GM21529 (cell line): ENCODE results near the gene GNA15.
"Not testable (repeated sequence)": the region's sequence is repeated elsewhere in the genome, so short reads cannot be mapped to it uniquely, and the experiment has no call there.

Experiments
- ATAC-seq: cut with Tn5 transposase; IDR thresholded peaks from one replicate; pipeline ENCODE4 v1.9.1; 2021; ENCODE audit not compliant: unreplicated experiment

The GNA15 gene

GRCh38 chr19:3167533-3168272, 31.9 kb downstream of the GNA15 start:
- no peak for ATAC-seq

- no peak for ATAC-seq
These were observed 36.2 kb downstream of the GNA15 start for GRCh38 chr19:3171894-3172672.

GRCh38 chr19:3172673-3173000, 36.8 kb downstream of the GNA15 start:
- ATAC-seq: not testable (repeated sequence)

GRCh38 chr19:3175781-3176714, 40.2 kb downstream of the GNA15 start:
- ATAC-seq: no peak

- ATAC-seq: no peak
These were observed 41.1 kb downstream of the GNA15 start for GRCh38 chr19:3176715-3177501.

GRCh38 chr19:3178377-3178972, 42.6 kb downstream of the GNA15 start, which contains the start of gene S1PR4:
Gene S1PR4, plus strand, starts transcription at chr19:3178769. Its CDS starts 24 bp downstream, at chr19:3178793.
- peak; percentile 31 for ATAC-seq

- peak; percentile 9 for ATAC-seq
These were observed 43.3 kb downstream of the GNA15 start for GRCh38 chr19:3178973-3179738.

DNA sequence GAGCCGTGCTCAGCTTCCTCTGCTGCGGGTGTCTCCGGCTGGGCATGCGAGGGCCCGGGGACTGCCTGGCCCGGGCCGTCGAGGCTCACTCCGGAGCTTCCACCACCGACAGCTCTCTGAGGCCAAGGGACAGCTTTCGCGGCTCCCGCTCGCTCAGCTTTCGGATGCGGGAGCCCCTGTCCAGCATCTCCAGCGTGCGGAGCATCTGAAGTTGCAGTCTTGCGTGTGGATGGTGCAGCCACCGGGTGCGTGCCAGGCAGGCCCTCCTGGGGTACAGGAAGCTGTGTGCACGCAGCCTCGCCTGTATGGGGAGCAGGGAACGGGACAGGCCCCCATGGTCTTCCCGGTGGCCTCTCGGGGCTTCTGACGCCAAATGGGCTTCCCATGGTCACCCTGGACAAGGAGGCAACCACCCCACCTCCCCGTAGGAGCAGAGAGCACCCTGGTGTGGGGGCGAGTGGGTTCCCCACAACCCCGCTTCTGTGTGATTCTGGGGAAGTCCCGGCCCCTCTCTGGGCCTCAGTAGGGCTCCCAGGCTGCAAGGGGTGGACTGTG, 44.0 kb downstream of the GNA15 start:
- ATAC-seq: no peak

DNA sequence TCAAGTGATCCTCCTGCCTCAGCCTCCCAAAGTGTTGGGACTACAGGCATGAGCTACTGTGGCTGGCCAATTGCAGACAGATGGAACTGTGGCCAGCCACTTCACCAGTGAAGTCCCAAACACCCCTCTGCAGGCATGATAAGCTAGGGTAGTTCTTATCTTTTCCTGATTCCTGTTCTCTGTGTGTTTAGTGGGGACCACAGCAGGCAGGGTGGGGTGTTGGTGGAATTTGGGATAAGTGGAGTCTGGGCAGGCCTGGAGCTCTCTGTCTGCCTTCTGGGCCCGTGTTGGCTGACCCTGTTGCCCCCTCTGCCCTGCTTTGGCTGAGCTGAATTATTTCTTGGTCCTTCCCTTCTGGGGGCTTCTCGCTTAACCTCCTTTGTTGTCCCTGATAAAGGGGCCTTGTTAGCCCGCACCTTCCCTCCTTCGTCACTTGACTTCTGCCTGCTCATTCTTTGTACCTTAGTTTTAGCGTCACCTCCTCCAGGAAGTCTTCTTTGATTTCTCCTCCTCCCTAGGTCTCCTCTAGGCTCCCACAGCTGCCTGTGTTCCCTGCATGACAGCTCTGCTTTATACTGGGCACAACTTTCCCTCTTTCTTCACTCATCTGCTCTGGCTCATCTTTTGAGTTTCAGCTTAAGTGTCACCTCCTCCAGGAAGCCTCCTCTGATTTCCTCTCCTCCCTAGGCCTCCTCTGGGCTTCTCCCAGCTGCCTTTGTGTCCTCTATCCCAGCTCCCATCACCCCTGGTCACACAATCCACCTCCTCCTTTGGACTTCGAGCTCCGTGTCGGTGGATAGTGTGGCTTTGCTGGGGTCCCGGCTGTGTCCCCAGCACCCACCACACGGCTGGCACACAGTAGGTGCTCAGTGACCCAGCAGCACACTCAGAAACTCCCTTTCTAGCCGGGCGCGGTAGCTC, 48.1 kb downstream of the GNA15 start:
- ATAC-seq: no peak

DNA sequence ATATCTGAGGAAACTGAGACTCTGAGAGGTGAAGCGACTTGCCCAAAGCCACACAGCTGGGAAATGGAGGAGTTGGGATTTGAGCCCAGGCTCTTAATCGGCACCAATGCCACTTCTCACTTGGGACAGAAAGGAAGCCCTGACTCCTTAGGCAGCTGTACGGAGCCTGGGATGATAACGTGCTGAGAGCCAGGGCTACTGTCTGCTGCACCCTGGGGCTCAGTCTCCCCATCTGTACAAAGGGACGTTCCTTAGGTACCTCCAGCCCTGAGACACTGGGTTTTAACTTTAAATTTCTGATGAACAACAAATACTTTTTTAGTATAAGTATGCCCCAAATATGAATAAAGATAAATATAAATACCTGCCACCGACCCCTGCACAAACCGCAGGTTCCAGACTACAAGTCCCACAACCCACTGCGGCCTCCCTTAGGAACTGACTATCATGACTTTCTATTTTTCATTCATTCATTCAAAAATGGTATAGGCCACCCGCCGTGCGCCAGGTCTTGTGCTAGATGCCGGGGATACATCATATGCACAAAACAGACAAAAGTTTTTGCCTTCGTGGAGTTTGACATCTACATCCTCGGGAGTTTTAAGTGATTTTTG, 49.1 kb downstream of the GNA15 start:
- ATAC-seq: peak; percentile 26

DNA sequence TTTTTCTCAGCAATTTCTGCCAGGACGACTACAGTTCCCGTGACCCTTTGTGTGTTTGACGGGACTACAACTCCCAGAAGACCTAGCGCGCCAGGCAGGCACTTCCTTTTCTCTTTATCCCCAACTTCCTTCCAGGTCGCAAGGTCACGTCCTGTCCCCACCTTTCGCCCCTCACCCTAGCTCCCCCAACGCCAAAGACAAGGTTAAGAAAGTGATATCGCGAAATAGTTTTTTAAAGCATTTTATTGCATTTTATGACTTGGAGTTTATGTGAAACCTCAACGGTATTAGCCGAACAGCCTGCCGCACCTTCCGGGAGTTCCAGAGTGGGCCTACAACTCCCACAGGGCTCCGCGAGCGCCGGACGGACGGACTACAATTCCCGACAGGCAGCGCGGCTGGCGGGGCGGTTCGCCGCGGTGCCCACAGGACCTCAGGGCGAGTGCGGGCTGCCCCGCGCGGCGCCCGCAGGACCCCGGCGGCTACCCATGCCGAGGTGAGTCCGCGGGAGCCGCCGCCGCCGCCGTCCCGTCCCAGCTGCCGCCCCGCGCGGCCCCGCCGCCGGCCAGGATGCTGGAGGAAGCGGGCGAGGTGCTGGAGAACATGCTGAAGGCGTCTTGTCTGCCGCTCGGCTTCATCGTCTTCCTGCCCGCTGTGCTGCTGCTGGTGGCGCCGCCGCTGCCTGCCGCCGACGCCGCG, 49.8 kb downstream of the GNA15 start, which contains the start of gene NCLN:
NCLN (plus strand) TSS at position 470 of the 699 bp plus-strand sequence; CDS start at position 571, 101 bp downstream.
- peak; percentile 68 for ATAC-seq

GRCh38 chr19:3186160-3186688, 50.4 kb downstream of the GNA15 start:
- no peak for ATAC-seq

- ATAC-seq: no peak
These were observed 51.2 kb downstream of the GNA15 start for GRCh38 chr19:3186891-3187661.

- ATAC-seq: no peak
These were observed 52.1 kb downstream of the GNA15 start for GRCh38 chr19:3187662-3188511.
